Omental fat pad (tissue), 4 donors: ENCODE results near the gene ACOXL. TPM values are rescaled to one million over a fixed set of nuclear protein-coding genes. Genes with fewer than 3 reads are reported as not detected.

Experiments used
- ATAC-seq: fragments of 150-250 bp; one replicate; pipeline ENCODE4 v1.9.1; 2016; ENCODE audit warnings: mild to moderate bottlenecking, moderate library complexity; ENCODE audit not compliant: low FRiP score
- DNase-seq: peaks from one replicate; pipeline ENCODE4 v3.0.0-alpha.2; 2019; ENCODE audit warnings: low spot score
- total RNA-seq, 4 donors: library from RNA; depleted of rRNA; stranded (reverse); fragments of >200 nt; gene quantifications; one replicate each; pipeline ENCODE4 v1.1.0, GENCODE V29; 2016
- TF ChIP-seq, protein P1 (sequence below), 3 donors: fragments of 450-650 bp; IDR thresholded peaks; one replicate each; pipeline ENCODE4 v1.5.1; 2016 to 2017; ENCODE audit warnings: antibody characterized with exemption in 3 of 3, mild to moderate bottlenecking in 3 of 3, moderate library complexity in 2 of 3

The ACOXL gene
- total RNA-seq, 4 donors from 2014 or later: 0.12 to 0.84 TPM; not detected in 2

DNA sequence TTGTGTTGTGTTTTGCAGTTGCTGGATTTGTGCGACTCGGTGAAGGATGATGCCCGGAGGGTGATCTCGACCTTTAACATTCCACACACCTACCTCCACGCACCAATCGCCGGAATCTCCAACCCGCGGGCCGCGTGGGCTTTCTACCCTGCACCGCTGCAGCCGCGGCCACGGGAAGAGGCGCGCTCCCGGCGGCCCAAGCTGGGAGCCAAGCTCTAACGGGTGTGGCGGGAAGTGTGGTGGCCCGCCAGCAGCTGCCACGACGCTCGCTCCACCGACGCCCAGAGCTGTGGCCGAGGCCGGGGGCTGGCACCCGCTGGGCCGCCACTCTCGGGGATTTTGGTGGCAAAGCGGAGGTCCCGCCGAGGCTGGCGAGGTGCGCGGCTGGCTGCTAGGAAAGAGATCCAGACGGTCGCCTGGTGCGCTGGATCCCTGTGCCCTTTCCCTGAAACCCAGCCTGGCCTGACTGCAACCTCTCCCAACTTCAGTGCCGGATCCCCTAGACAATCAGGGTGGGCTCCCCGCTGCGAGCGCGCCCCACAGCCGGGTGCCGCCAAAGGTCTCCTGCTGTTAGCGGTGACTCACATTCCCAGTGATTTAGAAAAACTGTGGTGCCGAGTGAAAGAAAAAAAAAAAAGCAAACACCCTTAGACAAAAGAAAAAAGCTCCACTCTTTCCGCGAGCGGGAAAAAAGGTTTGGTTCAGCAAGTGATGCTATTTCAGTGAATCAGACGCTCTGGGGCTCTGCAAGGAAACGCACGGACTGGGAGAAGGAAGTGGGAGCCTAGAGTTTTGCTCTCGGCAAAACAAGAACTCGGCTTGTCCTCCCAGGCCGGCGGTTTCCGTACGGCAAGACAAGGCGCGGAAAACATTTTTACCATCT, 385.5 kb downstream of the ACOXL start:
- ATAC-seq (no peak), DNase-seq (no peak)
- TF ChIP-seq, protein P1, sequence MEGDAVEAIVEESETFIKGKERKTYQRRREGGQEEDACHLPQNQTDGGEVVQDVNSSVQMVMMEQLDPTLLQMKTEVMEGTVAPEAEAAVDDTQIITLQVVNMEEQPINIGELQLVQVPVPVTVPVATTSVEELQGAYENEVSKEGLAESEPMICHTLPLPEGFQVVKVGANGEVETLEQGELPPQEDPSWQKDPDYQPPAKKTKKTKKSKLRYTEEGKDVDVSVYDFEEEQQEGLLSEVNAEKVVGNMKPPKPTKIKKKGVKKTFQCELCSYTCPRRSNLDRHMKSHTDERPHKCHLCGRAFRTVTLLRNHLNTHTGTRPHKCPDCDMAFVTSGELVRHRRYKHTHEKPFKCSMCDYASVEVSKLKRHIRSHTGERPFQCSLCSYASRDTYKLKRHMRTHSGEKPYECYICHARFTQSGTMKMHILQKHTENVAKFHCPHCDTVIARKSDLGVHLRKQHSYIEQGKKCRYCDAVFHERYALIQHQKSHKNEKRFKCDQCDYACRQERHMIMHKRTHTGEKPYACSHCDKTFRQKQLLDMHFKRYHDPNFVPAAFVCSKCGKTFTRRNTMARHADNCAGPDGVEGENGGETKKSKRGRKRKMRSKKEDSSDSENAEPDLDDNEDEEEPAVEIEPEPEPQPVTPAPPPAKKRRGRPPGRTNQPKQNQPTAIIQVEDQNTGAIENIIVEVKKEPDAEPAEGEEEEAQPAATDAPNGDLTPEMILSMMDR (IDR thresholded peaks at IDR 0.05): no peak

DNA sequence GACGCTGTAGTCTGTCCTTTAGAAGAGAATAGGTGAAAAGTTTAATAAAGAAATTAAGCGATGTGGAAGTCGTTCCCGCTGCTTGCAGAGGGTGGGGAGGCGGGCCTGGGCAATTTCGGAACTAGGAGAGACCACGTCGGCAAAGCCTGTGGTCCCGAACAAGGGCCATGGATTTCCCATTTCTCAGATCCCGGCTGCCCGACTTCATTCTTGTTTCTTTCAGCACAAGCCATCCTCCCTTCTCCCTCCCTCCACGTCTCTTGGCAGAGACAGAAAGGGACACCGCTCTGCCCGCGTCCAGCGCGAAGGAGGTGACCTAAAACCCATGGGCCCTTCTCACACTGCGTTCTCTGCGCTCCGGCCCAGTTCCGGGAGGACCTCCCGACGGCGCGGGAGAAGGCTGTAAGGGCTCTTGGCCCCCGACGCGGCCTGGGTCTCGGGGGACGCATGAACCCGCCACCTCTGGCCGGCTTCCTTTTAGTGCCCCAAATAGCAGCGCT, 386.2 kb downstream of the ACOXL start:
- DNase-seq (no peak), ATAC-seq (no peak)
- TF ChIP-seq, protein P1 (IDR thresholded peaks at IDR 0.05): no peak

DNA sequence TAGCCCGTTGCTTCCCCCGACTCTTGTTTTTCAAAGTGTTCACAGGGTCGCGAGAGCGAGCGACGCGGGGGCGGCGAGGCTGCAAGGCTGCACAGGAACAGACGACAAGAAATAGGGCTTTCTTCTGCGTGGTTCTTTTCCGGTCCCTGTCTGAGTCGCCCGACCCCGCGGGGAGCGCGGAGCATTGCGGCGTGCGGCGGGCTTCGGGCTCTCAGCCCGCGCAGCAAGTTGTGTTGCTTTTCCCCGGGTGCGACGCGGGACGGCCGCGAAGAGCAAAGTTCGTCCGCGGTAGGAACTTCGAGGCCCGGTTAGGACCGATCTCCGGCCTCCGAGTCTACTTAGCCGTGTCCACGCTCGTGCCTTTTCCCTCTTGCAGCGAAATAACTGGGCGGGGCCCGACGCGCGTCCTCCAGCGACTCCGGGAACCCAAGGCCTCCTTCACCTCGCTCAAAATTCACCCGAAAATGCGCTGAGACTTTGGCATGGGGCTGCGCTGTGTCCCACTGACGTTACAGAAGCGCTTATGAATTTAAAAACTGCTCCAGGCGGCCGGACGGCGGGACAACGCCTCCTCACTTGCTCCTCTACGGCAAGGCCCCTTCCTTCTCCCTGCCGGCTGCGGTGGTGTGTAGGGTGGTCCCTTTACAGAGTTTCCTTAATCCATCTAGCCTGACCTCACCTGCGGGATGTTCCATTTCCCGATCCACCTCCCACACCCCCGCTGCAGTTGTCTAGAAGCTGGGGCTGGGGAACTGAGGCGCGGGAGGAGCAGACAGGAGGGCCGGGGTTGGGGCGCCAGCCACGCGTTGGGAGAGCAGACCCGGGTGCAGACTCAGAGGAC, 386.8 kb downstream of the ACOXL start:
- ATAC-seq: no peak
- no peak for DNase-seq
- TF ChIP-seq, protein P1 (IDR thresholded peaks at IDR 0.05): no peak

DNA sequence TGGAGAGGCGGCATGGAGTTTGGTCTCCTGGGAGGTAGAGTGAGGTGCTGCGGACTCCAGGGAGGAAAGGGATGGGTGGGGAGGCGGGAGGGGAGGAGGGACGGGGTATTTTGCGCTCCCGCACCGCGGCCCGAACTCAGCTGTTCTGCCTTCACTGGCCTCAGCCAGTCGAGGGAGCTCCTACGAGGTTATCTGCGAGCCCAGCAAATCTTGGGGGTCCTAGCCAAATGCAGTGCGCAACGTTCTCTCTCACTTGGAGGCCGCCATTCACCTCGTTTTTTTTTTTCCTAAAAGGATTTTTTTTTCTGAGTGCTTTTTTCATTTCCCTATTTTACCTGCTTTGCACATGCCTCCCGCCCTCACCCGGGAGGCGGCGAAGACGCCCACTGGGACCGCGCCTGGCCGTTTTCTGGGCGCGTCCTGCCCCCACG, 387.5 kb downstream of the ACOXL start:
- no peak for DNase-seq
- TF ChIP-seq, protein P1 (IDR thresholded peaks at IDR 0.05): no peak
- ATAC-seq: no peak

DNA sequence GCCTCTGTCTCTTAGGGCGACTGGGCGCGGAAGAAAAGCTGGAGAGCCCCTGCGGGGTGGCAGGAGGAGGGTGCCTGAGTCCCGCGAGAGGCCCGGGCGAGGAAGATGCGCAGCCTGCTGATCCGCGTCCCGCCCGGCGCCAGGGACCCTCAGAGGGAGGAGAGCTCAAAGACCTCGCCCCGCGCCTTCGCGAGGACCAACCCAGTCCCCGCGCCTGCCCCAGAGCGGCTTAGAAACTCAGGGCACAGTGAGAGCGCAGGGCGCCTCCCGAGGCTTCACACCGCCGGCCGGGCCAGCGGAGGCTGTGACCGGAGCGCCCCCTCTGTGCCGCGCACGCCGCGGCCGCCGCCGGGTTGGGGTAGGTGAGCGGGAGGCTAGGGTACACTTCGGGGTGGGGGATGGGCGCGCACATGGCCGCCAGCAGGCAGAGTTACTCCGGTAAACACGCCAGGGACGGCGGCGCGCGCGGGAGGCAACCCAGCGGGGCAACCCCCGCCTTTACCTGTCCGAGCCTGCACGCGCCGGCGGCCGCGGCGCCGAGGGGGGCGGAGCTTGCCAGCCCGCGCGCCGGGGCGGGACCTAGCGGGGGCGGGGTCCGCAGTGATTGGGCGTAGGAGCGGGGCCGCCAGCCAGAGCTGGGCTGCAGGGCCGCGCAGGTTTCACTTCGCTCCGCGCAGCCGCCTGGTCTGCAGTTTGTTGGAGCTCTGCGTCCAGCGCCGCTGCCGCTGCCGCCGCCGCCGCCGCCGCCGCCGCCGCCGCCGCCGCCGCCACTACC, 388.1 kb downstream of the ACOXL start, which contains the start of gene BCL2L11:
Gene BCL2L11 (plus strand): TSS at position 662 of the 775 bp plus-strand sequence. CDS start 2,832 bp downstream, outside the sequence.
- ATAC-seq: peak; percentile 75
- TF ChIP-seq, protein P1 (IDR thresholded peaks at IDR 0.05): no peak
- peak; percentile 66 for DNase-seq
